Stimulated activated CD8-positive, alpha-beta memory T cell treated with anti-CD3 and anti-CD28 coated beads, Interleukin-7, amount 100 ng/mL, for 24 hours (primary cell): ENCODE results near the gene NR1D1.

Experiments used
- DNase-seq: peaks from one replicate; pipeline ENCODE4 v3.0.0-alpha.2; 2020; ENCODE audit warnings: low read depth

Gene NR1D1

DNA sequence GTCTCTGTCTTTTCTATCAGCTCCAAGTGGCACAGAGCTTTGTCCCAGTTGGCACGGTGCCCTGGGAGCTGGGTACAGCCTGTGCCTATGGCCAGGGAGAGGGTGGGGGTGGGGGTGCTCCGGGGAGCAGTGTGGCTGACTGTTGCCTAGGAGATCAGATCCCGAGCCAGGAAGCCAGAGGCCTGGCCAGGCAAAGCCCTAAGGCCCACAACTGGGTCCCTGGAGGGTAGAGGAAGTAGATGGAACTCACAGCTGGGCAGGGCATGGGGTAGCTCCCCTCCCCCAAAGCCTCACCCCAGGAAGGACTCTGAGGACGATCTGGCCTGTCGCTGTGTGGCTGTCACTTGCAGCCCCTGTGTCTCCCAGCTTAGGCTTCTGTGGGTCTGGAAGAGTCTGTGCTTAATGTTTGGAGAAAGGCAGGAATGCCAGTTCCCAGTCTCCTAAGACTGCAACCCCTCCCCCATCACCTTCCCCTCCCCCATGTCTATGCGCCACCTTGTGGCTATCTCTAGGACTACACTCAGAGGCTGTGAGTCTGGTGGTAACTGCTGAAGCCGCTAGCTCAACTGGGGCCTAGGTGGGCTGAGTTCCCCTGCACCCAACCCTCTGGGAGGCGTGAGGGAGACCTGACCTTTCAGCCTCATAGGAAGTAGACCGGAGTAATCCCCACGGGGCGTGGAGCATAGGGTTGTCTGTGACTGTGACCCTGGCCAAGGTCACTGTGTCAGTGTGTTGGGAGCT lies 25.0 kb downstream of the NR1D1 start:
- no peak for DNase-seq

GRCh38 chr17:40074871-40075200 lies 25.6 kb downstream of the NR1D1 start:
- no peak for DNase-seq

- DNase-seq: no peak
Measured at GRCh38 chr17:40074175-40074512, 26.2 kb downstream of the NR1D1 start.

DNA sequence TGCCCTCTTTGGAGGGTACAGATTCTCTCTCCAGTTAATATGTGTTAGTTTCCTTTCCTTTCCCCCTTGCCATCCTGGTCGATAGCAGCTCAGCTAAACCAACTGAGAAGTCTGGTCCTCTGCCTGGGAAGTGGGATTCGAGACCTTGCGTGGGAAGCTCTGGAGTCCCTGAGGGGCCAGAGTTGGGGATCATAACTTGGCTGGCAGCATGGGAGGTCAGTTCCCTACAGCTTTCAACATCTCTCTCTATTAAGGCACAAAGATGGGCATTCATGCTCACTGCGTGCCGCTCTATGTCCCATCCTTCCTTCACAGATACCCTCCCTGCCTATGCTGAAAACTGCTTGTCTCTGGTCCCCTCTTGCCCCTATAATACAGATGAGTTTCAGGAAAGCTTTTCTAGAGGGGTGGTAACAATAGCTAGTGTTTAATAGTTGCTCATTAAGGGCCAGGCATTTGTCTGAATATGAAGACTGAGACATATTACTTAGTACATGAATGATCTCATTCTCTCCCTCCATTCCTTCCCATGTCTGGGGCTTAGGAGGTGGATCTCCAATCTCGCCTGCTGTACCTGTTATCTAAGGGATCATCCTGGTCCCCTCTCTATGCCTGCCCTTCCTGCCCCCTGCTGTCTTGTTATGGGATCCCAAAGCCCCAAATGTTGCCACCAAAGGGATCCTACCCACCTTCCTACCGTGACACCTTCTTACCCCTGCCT lies 26.8 kb downstream of the NR1D1 start:
- no peak for DNase-seq

GRCh38 chr17:40072735-40073346 lies 27.5 kb downstream of the NR1D1 start:
- no peak for DNase-seq

- no peak for DNase-seq
Measured at GRCh38 chr17:40072040-40072734, 28.2 kb downstream of the NR1D1 start.

DNA sequence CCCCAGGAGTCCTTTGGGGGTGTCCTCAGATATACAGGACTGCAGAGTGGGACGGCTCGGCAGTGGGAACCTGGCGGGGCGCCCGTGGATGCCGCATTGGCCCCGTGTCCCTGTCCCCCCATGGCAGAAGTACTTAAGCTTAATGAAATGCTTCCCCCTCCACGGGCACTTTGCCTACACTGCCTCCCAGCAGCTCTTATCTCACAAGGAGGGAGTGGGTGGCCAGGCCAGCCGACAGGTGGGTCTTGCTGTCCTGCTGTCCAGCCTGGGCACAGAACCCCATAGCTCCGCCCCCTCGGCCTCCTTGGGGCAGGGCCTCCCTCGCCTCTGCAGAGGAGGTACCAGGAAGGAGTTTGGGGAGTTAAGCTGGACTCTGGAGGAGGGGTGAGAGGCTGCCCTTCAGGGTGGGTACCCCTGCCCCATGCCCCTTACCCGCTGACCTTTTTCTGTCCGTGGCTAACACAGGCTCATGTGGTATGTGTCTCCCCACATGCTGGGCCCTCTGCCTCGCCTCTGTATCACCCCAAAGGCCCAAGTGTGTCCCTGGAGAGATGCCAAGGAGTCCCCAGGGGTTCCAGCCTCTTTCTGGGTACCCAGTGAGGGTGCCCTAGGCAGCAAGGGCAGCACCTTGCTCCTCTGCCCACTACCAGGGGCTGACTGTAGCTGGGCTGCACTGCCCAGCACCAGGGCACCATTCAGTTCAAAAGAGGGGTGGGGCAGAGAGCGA lies 28.9 kb downstream of the NR1D1 start:
- no peak for DNase-seq

- no peak for DNase-seq
Measured at GRCh38 chr17:40070709-40071312, 29.6 kb downstream of the NR1D1 start.

DNA sequence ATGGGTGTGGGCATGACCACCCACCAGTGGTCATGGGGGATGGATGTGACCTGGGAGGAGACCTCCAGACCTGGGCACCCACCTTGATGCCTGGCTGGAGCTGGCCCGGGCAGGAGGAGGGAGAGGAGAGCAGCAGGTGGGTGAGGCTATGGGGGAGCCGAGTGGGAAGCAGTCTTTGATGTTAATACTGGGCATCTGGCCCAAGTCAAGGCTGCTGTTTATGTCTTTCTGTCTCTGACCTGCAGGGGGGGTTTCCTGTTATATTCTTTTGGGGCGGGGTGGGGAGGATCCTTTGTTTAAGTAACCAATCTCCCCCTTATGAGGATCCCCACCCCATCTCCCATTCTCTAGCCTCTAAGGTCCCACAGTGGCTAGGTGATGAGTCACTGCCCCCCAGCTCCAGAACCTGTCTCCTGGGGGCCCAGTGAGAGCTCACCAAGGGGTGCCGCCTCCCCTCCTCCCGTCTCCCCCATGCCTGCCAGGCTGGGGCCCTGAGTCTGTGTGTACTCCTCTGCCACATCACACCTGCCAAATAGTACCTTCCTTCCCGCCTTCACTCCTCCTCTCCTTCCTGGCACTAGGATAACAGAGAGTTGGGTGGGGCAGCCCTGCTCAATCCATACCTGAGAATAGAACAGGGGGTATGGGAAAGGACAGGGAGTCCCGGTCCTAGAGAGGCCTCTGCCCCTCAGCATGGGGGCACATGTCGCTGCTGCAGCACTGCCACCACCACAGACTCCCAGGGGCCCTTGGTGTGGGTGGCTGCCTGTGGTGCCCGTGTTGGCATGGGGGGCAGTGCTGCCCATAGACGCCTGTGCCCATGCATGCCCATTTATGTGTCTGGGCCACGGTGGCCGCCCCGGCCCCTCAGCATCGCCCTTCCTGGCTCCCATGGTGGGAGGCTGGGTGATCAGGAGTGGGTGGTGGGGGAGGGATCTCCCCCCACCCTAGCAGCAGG lies 30.4 kb downstream of the NR1D1 start:
- no peak for DNase-seq

GRCh38 chr17:40068917-40069750 lies 31.3 kb downstream of the NR1D1 start:
- DNase-seq: peak; percentile 65

DNA sequence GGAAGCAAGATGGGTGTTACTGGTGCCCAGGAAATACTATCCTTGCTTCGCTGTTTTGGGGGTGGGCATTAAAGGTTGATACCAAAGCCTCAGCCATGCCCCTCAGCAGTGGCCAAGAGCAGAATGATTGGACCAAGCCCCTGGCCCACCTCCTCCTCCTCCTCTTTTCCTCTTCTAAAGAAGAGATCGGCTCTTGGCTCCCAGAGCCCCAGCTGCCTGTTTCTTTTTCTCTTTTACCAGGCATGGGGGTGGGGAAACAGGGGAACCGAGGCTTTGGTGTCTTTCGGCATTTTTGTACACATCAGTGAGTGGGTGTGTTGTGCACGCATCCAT lies 31.8 kb downstream of the NR1D1 start:
- no peak for DNase-seq

DNA sequence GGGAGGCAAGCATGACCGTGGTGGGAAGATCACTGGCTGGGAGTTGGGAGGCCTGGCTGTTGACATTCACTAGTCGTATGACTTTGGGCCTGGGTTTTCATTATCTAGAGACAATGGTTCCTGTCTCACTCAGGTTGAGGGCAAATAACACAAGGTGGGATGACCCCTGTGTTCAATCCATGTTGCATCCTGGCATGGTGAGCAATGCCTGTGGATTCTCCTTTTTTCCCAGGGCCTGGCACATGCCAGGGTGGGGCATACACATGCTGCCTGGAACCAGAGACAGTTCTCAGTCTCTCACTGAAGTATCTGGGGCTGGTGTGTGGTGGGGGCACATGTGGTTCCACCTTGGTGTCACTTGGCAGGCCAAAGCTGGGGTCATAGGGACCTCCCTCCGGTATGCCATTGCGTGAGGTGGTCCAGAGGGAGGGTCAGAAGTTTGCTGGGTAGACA lies 32.2 kb downstream of the NR1D1 start:
- DNase-seq: no peak

DNA sequence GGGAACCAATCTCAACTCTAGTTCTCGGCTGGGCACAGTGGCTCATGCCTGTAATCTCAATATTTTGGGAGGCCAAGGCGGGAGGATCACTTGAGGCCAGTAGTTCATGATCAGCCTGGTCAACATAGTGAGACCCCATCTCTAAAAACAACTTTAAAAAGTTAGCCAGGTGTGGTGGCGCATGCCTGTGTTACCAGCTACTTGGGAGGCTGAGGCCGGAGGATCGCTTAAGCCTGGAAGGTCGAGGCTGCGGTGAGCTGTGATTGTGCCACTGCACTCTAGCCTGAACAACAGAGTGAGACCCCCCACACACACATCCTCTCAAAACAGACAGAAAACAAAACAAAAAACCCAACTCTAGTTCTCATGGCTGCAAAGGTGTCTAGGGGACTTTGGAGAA lies 32.7 kb downstream of the NR1D1 start:
- no peak for DNase-seq

GRCh38 chr17:40065769-40066510 lies 34.4 kb downstream of the NR1D1 start:
- no peak for DNase-seq

DNA sequence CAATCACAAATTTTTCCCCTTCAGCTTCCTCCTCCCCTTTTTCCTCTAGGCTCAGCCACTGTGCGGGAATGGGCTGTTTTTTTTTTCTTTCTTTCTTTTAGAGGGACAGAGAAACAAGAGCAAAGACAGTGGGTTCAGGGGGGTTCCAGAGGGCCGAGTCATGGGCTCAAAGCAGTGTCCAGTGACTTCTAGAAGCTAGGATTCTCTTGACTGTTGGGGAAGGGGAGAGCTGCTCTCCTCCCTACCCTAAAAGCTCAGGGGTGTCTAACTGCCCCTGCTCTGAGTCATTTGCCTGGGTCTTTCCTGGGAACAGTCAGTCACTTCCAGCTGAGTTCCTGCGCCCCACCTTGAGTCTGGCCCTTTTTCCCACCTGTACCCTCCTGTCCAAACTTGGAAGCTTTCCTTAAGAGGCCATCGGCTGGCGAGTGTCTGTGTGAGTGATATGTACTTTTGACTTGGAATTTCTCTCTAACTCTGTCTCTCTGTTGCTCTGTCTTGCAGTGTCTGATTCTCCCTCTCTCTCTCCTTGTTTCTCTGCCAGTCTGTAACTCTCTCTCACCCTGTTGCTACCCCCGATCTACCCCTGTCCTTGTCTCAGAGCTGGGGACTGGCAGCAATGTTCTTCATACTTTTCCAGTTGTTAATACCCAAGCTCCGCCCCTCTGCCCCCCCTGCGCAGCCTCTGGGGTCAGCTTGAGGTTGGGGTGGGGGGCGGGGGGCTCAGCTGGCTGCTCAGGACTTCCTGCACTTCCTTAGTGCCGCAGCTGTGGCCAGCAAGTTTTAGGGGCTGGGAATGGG lies 35.2 kb downstream of the NR1D1 start:
- no peak for DNase-seq

- DNase-seq: no peak
Measured at GRCh38 chr17:40063901-40064531, 36.4 kb downstream of the NR1D1 start.

- no peak for DNase-seq
Measured at GRCh38 chr17:40063187-40063771, 37.1 kb downstream of the NR1D1 start.
